ENCODE measurements around the gene PITPNM3.

PITPNM3 gene

GRCh38 chr17:6468051-6468790, 88.1 kb downstream of the PITPNM3 start:
- TF ChIP-seq EP300 (IDR thresholded peaks at IDR 0.05; ENCODE audit: borderline replicate concordance) (no peak), TCF12 (IDR thresholded peaks at IDR 0.05; ENCODE audit: low read depth) (no peak), REST (IDR thresholded peaks at IDR 0.05; ENCODE audit: low read depth) (no peak), NFIC (IDR thresholded peaks at IDR 0.05) (no peak), TAF1 (IDR thresholded peaks at IDR 0.05; ENCODE audit: low read depth) (no peak), CEBPB (IDR thresholded peaks at IDR 0.05) (no peak), FOXM1 (IDR thresholded peaks at IDR 0.05; ENCODE audit: borderline replicate concordance, low read depth) (no peak), MAX (IDR thresholded peaks at IDR 0.05) (no peak), RAD21 (IDR thresholded peaks at IDR 0.05; ENCODE audit: low read depth) (no peak), TEAD4 (IDR thresholded peaks at IDR 0.05) (no peak)

- TF ChIP-seq TEAD4 (IDR thresholded peaks at IDR 0.05) (no peak), USF1 (IDR thresholded peaks at IDR 0.05) (no peak), EGR1 (IDR thresholded peaks at IDR 0.05) (no peak), CREB1 (IDR thresholded peaks at IDR 0.05; ENCODE audit: low read depth) (no peak), REST (IDR thresholded peaks at IDR 0.05; ENCODE audit: low read depth) (no peak), TCF12 (IDR thresholded peaks at IDR 0.05; ENCODE audit: low read depth) (no peak), CEBPB (IDR thresholded peaks at IDR 0.05) (no peak), ZBTB7A (IDR thresholded peaks at IDR 0.05; ENCODE audit: low read depth) (no peak), NFIC (IDR thresholded peaks at IDR 0.05) (no peak)
Observed at GRCh38 chr17:6467567-6467966, 88.8 kb downstream of the PITPNM3 start.

- TF ChIP-seq TCF12 (IDR thresholded peaks at IDR 0.05; ENCODE audit: low read depth), result no peak
- TF ChIP-seq FOXM1 (IDR thresholded peaks at IDR 0.05; ENCODE audit: borderline replicate concordance, low read depth), result no peak
- no peak for TF ChIP-seq TEAD4 (IDR thresholded peaks at IDR 0.05)
- no peak for TF ChIP-seq EP300 (IDR thresholded peaks at IDR 0.05; ENCODE audit: borderline replicate concordance)
- no peak for TF ChIP-seq EGR1 (IDR thresholded peaks at IDR 0.05)
- TF ChIP-seq CREB1 (IDR thresholded peaks at IDR 0.05; ENCODE audit: low read depth), result no peak
- TF ChIP-seq TAF1 (IDR thresholded peaks at IDR 0.05; ENCODE audit: low read depth), result no peak
- no peak for TF ChIP-seq MAX (IDR thresholded peaks at IDR 0.05)
- TF ChIP-seq YY1 (IDR thresholded peaks at IDR 0.05; ENCODE audit: low read depth), result no peak
Observed at GRCh38 chr17:6465206-6466003, 91.0 kb downstream of the PITPNM3 start.

GRCh38 chr17:6464446-6465041, 91.8 kb downstream of the PITPNM3 start:
- TF ChIP-seq USF1 (IDR thresholded peaks at IDR 0.05) (no peak), REST (IDR thresholded peaks at IDR 0.05; ENCODE audit: low read depth) (no peak), CREB1 (IDR thresholded peaks at IDR 0.05; ENCODE audit: low read depth) (no peak), TCF12 (IDR thresholded peaks at IDR 0.05; ENCODE audit: low read depth) (no peak), EGR1 (IDR thresholded peaks at IDR 0.05) (no peak), FOXM1 (IDR thresholded peaks at IDR 0.05; ENCODE audit: borderline replicate concordance, low read depth) (no peak), TEAD4 (IDR thresholded peaks at IDR 0.05) (no peak), MAX (IDR thresholded peaks at IDR 0.05) (no peak), ZBTB7A (IDR thresholded peaks at IDR 0.05; ENCODE audit: low read depth) (no peak), CEBPB (IDR thresholded peaks at IDR 0.05) (no peak), YY1 (IDR thresholded peaks at IDR 0.05; ENCODE audit: low read depth) (no peak), RAD21 (IDR thresholded peaks at IDR 0.05; ENCODE audit: low read depth) (no peak), NFIC (IDR thresholded peaks at IDR 0.05) (no peak), EP300 (IDR thresholded peaks at IDR 0.05; ENCODE audit: borderline replicate concordance) (no peak)

Measured in Ishikawa (cell line).